ENCODE results near the gene TPRX1.
A peak's percentile ranks its signal among the peaks of the same experiment; 100 is the strongest.
"Not testable (repeated sequence)": the region's sequence is repeated elsewhere in the genome, so short reads cannot be mapped to it uniquely, and the experiment has no call there.

TPRX1 gene

DNA sequence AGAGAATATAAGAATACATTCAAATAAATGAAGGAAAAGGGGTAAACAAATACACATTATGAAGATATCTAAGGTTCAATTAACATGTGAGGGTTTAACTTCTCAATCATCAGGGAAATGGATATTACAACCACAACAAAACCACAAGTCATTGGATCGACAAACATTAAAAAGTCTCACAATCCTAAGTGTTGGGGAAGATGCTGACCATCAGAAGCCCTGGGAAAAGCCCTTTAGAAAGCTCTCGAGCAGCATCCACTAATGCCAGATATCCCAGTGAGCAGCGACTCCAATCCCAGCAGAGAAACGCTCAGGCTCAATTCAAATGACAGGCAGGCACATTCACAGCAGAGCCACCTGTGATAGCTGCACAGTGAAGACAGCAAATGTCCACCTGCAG lies 3.1 kb downstream of the TPRX1 start:
- DNase-seq: no peak

DNA sequence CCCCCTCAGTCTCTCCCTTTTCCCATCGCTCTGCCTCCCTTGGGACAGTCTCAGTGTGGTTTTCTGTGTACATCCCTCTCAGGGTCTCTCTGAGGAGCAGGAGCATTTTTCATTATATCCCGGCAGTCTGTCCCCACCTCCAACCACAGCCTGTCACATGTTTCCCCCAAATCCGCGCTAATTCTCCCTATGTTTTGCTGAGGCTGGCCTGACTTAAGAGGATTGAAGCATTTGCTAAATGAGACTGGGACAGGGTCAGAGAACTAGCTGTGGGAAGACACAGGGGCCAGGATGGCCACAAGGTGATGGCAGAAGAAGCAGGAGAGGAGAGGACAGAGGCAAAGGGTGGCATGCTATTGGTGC lies 5.5 kb downstream of the TPRX1 start:
- no peak for DNase-seq

DNA sequence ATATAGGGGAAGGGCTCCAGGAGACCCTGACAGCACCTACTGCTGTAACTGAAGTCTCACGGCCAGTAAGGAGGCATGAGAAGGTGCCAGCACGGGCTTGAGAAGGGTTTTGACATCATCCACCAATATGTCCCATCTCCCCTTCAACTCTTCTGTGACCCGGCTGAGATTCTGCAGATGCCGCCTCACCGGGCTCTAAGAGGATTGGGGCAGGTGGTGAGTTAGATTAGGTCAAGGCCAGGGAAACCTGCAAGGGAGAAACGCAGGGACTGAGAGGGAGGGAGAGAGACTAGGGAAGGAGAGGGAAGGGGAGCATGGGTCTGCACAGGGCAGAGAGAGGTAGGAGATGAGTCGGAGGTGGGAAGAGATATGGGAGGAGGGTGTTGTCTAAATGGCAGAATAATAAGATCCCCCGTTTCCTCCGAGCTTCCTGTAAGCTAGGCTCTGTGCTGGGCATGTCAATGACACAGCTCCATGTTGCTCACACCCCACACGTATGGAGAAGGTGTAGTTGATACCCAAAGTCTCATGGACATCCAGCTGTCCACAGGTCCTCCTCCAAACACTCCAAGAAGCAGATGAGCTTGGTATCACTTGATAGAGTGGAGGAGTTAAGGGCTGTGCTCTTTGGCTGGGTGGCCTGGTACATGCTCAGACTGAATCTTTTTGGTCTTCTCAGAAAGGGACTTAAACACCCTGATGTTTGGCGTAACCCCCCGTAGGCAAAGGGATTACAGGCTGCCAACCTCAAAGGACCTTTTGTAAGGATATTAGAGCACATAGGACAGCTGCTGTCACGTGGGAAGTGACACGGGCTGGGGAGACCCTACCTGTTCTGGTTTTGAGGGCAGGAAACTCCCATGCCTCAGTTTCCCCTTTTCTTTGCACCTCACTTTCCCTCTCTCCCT lies 6.1 kb downstream of the TPRX1 start:
- no peak for DNase-seq

DNA sequence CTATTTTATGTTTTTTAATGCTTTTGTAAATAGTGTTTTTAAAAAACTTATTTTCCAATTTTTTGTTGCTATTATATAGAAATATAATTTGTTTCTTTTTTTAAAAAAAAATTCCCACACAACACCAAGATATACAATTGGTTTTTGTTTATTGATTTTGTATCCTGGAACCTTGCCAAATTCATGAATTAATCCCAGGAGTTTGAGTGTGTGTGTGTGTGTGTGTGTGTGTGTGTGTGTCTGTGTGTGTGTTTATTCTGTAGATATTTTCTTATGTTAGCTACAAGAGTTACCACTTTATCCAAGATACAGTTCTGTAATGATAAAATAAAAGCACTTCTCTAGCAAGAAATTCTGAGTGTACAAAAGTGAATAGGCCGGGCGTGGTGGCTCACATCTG lies 7.6 kb downstream of the TPRX1 start:
- no peak for DNase-seq

DNA sequence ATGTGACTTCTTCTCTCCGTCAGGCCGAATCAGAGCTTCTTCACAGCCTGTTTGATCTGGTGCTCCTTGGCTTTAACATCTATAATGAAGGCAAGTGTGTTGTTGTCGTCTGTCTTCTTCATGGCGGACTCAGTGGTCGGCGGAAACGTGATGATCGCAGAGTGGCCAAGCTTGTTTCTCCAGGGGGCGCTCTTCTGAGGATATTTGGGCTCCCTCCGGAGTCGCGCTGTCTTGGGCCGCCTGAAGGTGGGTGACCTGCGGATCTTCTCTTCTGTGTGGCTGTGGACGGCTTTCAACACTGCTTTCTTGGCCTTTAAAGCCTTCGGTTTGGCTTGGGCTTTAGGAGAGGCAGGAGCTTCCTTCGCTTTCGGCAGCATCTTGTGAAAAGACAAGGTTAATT lies 9.8 kb downstream of the TPRX1 start:
- no peak for DNase-seq

DNA sequence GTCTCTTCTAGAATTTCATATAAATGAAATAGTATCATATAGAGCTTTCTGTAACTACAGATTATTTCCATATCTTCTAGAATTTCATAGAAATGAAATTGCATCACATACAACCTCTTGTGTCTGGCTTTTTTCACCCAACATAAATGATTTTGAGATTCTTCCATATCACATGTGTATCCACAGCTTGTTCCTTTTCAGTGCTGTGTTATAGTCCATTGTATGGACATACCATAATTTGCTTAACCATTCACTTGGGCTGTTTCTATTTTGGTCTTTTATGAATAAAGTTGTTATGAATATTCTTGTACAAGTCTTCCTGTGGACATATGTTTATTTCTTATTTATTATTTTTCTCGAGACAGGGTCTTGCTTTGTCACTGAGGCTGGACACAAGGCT lies 11.7 kb downstream of the TPRX1 start:
- DNase-seq: no peak

DNA sequence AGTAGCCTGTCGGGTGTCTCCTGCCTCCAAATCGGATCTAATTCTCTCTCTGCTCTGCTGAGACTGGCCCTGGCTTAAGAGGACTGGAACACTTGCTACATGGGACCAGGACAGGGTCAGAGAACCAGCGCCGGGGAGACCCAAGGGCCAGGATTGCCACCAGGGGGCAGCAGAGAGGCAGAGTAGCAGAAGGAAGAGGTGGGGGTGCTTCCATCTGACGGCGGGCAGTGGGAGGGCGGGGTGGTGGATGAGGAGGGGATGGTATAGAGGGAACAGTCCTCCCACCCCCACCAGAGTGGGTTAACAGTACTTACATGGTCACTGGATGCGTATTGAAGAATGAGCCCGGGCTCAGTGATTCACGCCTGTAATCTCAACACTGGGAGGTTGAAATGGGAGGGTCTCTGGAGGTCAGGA lies 13.9 kb downstream of the TPRX1 start:
- DNase-seq: peak; percentile 16

DNA sequence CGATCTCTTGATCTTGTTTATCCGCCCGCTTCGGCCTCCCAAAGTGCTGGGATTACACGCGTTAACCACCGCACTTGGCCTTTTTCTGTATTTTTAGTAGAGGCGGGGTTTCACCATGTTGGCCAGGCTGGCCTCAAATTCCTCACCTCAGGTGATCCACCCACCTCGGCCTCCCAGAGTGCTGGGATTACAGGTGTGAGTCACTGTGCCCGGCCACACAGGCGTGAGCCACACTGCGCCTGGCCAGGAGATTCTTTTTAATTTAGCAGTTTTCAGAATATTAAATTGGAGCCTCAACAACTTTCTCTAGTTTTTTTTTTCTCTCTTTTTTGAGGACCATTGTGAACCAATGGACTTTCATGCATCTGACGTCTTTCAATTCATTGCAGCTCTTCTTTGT lies 14.5 kb downstream of the TPRX1 start:
- not testable (repeated sequence) for DNase-seq

DNA sequence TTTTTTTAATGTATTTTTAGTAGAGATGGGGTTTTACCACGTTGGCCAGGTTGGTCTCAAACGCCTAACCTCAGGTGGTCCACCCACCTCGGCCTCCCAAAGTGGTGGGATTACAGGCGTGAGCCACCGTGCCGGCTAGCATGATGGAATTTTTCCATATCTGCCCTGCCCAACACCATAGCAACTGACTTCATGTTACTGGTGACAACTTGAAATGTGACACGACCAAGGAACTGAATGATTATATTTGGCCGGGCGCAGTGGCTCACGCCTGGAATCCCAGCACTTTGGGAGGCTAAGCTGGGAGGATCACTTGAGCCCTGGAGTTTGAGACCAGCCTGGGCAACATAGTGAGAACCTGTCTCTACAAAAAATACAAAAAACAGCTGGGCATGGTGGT lies 17.0 kb downstream of the TPRX1 start:
- not testable (repeated sequence) for DNase-seq

DNA sequence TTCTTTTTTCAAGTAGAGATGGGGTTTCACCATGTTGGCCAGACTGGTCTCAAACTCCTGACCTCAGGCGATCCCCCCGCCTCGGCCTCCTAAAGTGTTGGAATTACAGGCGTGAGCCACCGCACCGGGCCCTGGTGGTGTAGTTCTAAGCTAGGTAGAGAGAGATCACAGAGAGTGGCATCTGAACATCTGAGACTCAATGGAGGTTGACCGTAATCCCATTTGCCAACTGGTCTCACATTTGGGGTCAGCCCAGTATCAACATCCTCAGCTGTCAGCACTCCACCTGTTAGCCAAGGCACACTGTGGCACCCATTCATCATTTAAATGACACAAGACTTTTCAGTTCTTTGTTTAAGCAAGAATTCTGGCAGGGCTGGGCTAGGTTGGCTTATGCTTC lies 17.8 kb downstream of the TPRX1 start:
- no peak for DNase-seq

DNA sequence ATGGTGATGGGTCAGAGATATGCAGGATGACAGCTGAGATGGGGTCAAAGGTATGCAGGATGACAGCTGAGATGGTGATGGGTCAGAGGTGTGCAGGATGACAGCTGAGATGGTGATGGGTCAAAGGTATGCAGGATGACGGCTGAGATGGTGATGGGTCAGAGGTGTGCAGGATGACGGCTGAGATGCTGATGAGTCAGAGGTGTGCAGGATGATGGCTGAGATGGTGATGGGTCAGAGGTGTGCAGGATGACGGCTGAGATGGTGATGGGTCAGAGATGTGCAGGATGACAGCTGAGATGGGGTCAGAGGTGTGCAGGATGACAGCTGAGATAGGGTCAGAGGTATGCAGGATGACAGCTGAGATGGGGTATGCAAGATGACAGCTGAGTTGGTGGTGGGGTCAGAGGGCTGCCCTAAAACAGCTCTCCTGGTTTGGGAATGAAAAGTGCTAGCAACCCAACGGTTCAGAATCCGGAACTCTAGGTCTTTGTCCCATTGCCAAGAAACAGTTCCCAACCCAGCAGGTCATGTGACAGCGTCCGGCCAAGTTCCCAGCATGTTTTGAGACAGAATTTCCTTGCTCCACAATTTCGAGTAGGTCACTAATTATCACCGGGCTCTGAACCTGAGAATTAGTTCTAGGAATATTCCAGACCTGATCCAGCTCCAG lies 22.6 kb downstream of the TPRX1 start:
- no peak for DNase-seq

DNA sequence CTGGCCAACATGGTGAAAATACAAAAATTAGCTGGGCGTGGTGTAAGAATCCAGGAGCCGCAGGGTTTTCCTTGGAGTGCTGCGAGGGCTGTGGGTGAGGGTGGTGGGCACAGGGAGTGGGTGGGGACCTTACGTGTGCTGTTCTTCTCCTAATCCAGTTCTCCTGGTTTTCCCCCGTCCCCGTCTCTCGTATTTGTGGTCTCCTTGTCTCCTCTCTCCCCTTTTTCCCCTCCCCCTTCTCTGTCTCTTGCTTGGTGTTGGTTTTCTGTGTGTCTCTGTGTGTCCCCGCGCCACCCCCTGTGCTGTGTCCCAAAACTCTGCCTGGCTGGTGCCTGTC lies 24.2 kb downstream of the TPRX1 start:
- DNase-seq: no peak

DNA sequence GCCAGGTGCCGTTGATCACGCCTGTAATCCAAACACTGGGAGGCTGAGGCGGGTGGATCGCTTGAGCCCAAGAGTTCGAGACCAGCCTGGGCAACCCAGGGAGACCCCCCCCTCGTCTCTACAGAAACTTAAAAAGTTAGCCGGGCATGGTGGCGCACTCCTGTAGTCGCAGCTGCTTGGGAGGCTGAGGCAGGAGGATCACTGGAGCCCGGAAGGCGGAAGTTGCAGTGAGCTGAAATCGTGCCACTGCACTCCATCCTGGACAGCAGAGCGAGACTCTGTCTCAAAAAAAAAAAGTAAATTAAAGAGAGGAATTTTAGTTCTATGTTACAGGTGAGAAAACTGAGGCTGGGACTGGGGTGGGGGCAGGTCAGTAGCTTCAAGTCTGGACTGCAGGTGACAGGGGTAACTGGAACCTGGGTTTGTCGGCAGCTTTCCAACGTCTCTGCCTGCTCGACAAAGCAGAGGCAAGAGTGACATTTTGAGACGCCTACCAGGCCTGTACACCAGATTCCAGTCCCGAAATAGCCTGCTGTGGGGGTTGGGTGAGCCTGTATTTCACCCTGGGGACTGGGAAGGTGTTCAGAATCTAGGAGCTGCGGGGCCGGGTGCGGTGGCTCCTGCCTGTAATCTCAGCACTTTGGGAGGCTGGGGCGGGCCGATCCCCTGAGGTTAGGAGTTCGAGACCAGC lies 24.7 kb downstream of the TPRX1 start:
- no peak for DNase-seq

DNA sequence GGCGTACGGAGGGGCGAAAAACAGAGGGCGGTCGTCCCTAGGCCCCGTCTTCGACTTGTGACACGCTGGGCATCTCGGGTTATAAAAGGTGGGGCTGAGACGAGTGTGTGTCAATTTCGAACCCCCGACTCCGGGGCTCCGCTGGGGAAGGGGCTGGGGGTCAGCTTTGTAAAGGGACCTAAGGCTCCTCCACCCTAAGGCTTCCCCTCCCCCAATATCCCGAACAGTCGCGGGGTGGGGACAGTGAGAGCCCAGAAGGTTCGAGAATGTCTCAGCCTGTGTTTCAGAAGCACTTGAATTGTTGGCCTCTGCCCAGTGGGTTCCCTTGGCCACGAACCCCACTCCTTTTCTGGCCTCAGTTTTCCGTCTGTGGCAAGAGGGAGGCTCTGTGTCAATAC lies 25.4 kb downstream of the TPRX1 start:
- no peak for DNase-seq

DNA sequence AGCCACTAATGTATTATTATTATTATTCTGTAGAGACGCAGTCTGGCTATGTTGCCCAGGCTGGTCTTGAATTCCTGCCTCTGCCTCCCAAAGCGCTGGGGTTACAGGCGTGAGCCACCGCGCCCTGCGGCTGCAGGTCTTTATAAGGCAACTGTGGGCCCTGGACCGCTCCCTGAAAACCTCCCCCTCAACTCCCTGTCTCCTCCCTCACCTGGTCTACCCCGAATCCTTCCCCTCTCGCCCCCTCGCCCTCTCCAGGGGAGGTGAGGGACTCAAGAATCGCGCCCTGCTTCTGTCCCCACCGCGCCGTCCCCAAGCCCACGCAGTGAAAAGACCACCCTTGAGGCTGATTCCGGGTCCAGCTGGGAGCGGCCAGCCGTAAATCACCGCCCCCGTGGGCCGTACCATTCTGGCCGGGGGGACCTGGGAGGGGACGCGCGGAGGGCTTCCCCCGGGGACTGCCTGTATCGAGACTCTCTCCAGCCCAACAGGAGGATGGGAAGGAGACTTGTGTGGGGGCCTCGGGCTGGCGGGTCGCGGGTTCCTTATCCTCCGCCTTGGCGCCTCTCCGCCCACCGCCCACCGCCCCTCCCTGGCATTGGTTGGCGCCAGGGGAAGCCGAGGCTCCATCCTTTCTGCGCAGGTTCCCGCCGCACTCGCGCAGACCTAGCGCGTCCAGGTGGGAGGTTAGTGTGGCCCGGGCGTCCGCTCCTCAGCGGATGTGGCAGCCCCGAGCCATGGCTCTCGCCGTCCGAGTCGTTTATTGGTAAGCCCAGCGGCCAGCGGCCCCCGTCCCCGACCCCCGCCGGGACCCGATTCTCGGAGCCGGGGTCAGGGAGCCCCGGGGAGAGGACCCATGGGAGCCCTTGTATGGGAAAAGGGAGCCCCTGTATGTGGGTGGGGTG lies 26.1 kb downstream of the TPRX1 start, which contains the start of gene SELENOW:
Gene SELENOW (plus strand): TSS at position 655 of the 905 bp plus-strand sequence. CDS start 83 bp downstream, at position 738.
- DNase-seq: peak; percentile 59

DNA sequence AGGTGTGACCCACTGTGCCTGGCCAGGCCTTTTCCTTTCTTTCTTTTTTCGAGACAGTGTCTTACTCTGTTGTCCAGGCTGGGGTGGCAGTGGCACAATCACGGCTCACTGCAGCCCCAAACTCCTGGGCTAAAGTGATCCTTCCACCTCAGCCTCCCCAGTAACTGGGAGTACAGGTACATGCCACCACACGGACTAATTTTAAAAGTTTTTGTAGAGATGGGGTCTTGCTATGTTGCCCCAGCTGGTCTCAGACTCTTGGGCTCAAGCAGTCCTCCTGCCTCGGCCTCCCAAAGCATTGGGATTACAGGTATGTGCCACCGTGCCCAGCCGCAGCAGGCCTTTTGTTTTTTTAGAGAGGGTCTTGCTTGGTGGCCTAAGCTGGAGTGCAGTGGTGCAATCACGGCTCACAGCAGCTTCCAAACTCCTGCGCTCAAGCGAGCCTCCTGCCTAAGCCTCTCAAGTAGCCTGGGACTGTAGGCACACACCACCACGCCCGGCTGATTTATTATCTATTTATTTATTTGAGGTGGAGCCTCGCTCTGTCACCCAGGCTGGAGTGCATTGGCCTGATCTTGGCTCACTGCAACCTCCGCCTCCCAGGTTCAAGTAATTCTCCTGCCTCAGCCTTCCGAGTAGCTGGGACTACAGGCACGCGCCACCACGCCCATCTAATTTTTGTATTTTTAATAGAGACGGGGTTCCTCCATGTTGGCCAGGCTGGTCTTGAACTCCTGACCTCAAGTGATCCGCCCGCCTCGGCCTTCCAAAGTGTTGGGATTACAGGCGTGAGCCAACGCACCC lies 26.9 kb downstream of the TPRX1 start:
- DNase-seq: not testable (repeated sequence)

DNA sequence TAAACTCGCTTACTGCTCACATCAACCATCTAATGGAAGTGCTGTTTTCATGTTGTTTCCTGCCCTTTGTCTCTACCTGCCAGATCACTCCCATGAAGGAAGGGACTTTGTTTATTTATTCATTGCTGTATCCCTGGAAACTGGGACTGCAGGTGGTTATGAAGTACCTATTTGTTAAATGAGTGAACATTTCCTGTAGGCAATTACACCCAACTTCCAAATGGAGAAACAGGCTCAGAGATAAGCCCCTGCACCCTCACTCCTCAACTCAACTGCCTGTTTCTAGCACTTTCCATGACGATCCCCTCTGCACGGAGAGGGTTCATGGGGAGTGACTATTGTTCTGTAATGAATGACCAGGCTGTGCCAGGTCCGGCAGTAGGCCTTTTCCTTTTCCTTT lies 27.8 kb downstream of the TPRX1 start:
- peak; percentile 14 for DNase-seq

DNA sequence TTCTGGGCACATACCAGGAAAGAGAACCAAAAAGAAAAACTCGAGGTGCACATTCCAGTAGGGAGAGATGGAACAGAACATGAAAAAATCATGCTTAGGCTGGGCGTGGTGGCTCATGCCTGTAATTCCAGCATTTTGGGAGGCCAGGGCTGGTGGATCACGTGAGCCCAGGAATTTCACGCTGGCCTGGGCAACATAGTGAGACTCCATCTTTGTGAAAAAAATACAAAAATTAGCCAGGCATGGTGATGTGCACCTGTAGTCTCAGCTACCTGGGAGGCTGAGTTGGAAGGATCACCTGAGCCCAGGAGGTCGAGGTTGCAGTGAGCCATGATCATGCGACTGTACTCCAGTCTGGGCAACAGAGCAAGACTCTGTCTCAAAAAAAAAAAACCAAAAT lies 33.1 kb downstream of the TPRX1 start:
- DNase-seq: not testable (repeated sequence)

DNA sequence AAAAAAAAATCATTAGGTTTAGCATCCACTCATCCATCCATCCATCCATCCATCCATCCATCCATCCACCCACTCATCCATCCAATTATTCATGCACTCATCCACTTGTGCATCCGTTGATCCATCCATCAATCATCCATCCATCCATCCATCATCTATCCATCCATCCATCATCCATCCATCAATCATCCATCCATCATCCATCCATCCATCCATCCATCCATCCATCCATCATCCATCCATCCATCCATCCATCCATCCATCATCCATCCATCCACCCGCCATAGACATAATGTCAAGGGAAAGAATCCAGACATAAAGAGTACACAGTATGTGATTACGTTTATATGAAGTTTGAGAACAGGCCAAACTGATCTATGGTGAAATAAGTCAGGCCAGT lies 34.8 kb downstream of the TPRX1 start:
- DNase-seq: no peak

DNA sequence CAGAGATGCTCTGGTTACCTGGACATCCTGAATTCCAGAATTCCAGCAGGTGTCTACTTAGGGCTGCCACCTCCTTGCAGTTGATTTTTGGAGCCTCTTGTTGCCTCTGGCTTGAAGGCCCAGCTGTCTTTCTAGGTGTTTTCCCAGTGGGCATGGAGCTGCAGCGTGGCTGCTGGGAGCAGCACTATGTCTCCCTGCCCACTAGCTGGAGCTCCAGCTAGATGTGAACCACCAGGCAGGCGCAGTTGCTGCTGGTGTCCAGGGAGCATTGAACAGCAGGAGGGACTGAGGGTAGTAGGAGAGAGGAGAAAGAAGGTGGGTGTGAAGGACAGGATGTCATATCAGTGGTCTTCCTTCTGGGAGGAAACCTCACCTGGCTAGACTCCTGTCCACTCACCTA lies 35.7 kb downstream of the TPRX1 start:
- DNase-seq: no peak

DNA sequence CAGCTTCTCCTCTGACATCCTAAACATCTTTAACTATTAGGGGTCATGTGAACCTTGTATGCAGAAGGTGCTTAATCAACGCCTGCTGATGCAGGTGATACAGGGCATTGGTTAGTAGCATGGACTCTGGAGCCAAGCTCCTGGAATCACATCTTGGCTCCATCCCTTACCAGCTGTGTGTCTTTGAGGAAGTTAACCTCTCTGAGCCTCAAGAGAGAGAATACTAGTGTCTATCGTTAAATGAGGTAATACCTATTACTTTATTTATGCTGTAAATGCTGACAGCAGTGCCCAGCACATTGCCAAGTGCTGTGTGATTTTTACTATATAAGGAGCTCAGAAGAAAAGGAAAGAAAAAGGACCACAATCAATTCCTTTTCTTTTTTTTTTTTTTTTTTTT lies 37.0 kb downstream of the TPRX1 start:
- DNase-seq: no peak

DNA sequence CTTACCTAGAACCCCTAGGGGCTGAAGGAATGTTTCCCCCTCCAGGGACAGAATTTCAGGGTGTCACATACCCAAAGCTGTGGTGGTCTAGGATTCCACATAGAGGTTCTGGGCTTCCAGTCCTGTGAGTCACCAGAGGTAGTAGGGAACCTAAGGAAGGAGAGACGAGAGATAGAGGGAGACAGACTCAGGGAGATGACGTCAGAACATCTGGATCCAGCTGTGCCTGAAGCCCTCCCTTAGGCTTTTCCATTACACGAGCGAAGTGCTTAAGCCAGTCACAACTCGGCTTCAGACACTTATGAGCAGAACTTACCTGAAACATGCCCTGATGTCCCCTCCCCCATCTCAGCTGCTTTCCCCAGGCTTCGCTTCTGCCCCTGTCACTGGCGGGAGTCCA lies 37.7 kb downstream of the TPRX1 start:
- no peak for DNase-seq
